K562 (cell line): ENCODE results near the gene OAT. TPM values are rescaled to one million over a fixed set of nuclear protein-coding genes. Genes with fewer than 3 reads are reported as not detected.

ENCODE experiments used
- FUS ChIP-seq: fragments of 200-400 bp; formaldehyde crosslinking; optimal IDR thresholded peaks from 2 replicates; pipeline ENCODE3; 2017; ENCODE audit warnings: low read depth, low read length
- RBM14 ChIP-seq: fragments of 200-400 bp; formaldehyde crosslinking; IDR thresholded peaks from 2 replicates; pipeline ENCODE4 v1.6.1; 2018; ENCODE audit warnings: low read depth, mild to moderate bottlenecking, low read length, moderate library complexity, borderline replicate concordance; ENCODE audit not compliant: insufficient read depth
- polyA plus RNA-seq, 8 experiments: library from polyadenylated mRNA; depleted of rRNA in 4 of 8; stranded (reverse) in 5 of 8; unstranded in 3 of 8; fragments of >200 nt; fragmentation: Nextera tagmentation in 2 of 8; fragmentation: Illumina TruSeq in 1 of 8; extraction: Ambion mirVana in 2 of 8; extraction: Trizol in 1 of 8; gene quantifications; 2 replicates each; pipeline versions ENCODE4 v1.2.1 to v1.2.3, GENCODE V29; 2011 to 2014; ENCODE audit warnings: inconsistent platforms in 1 of 8, missing spikeins in 1 of 8
- total RNA-seq, 7 experiments: library from RNA; depleted of rRNA in 6 of 7; stranded (reverse); fragments of >200 nt in 6 of 7; fragmentation: Illumina TruSeq in 2 of 7; extraction: Trizol in 2 of 7; gene quantifications; 2 replicates each; pipeline versions ENCODE4 v1.2.1 to v1.2.3, GENCODE V29; 2011 to 2021; ENCODE audit warnings: low replicate concordance in 1 of 7
- TF ChIP-seq, protein P1 (sequence below): fragments of 450-650 bp; IDR thresholded peaks from 2 replicates; pipeline ENCODE4 v1.6.1; 2016; ENCODE audit warnings: mild to moderate bottlenecking, moderate library complexity
- TF ChIP-seq, protein P2 (sequence below), 2 experiments: fragments of 450-650 bp in 1 of 2; sonication (generic) in 1 of 2; formaldehyde crosslinking in 1 of 2; IDR thresholded peaks; 2 replicates each; pipeline versions ENCODE4 v1.7.1 to v1.9.0; 2016 to 2022; ENCODE audit warnings: inconsistent platforms in 1 of 2, mild to moderate bottlenecking in 1 of 2, missing genetic modification reagents in 1 of 2

The OAT gene
- total and polyA plus RNA-seq, 9 of the 15 experiments (the other 6 are each of a cell fraction or from before 2014, with no cell fraction given) = 100 to 312 (median 163) TPM

DNA sequence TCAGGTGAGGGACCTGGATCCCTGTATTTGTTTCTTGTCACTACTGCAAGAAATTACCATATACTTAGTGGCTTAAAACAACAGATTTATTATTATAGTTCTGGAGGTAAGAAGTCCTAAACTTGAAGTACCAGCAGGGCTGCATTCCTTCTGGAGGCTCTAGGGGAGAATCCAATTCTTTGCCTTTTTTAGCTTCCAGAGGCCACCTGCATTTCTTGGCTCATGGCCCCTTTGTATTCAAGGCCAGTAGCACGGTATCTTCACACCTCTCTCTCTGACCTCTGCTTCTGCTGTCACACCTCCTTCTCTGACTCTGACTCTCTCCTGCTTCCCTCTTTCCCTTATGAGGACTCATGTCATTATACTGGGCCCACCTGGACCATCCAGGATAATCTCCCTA, 40.7 kb upstream of the OAT start (continued):
- TF ChIP-seq, protein P1, sequence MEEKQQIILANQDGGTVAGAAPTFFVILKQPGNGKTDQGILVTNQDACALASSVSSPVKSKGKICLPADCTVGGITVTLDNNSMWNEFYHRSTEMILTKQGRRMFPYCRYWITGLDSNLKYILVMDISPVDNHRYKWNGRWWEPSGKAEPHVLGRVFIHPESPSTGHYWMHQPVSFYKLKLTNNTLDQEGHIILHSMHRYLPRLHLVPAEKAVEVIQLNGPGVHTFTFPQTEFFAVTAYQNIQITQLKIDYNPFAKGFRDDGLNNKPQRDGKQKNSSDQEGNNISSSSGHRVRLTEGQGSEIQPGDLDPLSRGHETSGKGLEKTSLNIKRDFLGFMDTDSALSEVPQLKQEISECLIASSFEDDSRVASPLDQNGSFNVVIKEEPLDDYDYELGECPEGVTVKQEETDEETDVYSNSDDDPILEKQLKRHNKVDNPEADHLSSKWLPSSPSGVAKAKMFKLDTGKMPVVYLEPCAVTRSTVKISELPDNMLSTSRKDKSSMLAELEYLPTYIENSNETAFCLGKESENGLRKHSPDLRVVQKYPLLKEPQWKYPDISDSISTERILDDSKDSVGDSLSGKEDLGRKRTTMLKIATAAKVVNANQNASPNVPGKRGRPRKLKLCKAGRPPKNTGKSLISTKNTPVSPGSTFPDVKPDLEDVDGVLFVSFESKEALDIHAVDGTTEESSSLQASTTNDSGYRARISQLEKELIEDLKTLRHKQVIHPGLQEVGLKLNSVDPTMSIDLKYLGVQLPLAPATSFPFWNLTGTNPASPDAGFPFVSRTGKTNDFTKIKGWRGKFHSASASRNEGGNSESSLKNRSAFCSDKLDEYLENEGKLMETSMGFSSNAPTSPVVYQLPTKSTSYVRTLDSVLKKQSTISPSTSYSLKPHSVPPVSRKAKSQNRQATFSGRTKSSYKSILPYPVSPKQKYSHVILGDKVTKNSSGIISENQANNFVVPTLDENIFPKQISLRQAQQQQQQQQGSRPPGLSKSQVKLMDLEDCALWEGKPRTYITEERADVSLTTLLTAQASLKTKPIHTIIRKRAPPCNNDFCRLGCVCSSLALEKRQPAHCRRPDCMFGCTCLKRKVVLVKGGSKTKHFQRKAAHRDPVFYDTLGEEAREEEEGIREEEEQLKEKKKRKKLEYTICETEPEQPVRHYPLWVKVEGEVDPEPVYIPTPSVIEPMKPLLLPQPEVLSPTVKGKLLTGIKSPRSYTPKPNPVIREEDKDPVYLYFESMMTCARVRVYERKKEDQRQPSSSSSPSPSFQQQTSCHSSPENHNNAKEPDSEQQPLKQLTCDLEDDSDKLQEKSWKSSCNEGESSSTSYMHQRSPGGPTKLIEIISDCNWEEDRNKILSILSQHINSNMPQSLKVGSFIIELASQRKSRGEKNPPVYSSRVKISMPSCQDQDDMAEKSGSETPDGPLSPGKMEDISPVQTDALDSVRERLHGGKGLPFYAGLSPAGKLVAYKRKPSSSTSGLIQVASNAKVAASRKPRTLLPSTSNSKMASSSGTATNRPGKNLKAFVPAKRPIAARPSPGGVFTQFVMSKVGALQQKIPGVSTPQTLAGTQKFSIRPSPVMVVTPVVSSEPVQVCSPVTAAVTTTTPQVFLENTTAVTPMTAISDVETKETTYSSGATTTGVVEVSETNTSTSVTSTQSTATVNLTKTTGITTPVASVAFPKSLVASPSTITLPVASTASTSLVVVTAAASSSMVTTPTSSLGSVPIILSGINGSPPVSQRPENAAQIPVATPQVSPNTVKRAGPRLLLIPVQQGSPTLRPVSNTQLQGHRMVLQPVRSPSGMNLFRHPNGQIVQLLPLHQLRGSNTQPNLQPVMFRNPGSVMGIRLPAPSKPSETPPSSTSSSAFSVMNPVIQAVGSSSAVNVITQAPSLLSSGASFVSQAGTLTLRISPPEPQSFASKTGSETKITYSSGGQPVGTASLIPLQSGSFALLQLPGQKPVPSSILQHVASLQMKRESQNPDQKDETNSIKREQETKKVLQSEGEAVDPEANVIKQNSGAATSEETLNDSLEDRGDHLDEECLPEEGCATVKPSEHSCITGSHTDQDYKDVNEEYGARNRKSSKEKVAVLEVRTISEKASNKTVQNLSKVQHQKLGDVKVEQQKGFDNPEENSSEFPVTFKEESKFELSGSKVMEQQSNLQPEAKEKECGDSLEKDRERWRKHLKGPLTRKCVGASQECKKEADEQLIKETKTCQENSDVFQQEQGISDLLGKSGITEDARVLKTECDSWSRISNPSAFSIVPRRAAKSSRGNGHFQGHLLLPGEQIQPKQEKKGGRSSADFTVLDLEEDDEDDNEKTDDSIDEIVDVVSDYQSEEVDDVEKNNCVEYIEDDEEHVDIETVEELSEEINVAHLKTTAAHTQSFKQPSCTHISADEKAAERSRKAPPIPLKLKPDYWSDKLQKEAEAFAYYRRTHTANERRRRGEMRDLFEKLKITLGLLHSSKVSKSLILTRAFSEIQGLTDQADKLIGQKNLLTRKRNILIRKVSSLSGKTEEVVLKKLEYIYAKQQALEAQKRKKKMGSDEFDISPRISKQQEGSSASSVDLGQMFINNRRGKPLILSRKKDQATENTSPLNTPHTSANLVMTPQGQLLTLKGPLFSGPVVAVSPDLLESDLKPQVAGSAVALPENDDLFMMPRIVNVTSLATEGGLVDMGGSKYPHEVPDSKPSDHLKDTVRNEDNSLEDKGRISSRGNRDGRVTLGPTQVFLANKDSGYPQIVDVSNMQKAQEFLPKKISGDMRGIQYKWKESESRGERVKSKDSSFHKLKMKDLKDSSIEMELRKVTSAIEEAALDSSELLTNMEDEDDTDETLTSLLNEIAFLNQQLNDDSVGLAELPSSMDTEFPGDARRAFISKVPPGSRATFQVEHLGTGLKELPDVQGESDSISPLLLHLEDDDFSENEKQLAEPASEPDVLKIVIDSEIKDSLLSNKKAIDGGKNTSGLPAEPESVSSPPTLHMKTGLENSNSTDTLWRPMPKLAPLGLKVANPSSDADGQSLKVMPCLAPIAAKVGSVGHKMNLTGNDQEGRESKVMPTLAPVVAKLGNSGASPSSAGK = no peak
- TF ChIP-seq RBM14 (no peak), FUS (no peak)
- TF ChIP-seq, protein P2, sequence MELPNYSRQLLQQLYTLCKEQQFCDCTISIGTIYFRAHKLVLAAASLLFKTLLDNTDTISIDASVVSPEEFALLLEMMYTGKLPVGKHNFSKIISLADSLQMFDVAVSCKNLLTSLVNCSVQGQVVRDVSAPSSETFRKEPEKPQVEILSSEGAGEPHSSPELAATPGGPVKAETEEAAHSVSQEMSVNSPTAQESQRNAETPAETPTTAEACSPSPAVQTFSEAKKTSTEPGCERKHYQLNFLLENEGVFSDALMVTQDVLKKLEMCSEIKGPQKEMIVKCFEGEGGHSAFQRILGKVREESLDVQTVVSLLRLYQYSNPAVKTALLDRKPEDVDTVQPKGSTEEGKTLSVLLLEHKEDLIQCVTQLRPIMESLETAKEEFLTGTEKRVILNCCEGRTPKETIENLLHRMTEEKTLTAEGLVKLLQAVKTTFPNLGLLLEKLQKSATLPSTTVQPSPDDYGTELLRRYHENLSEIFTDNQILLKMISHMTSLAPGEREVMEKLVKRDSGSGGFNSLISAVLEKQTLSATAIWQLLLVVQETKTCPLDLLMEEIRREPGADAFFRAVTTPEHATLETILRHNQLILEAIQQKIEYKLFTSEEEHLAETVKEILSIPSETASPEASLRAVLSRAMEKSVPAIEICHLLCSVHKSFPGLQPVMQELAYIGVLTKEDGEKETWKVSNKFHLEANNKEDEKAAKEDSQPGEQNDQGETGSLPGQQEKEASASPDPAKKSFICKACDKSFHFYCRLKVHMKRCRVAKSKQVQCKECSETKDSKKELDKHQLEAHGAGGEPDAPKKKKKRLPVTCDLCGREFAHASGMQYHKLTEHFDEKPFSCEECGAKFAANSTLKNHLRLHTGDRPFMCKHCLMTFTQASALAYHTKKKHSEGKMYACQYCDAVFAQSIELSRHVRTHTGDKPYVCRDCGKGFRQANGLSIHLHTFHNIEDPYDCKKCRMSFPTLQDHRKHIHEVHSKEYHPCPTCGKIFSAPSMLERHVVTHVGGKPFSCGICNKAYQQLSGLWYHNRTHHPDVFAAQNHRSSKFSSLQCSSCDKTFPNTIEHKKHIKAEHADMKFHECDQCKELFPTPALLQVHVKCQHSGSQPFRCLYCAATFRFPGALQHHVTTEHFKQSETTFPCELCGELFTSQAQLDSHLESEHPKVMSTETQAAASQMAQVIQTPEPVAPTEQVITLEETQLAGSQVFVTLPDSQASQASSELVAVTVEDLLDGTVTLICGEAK (IDR thresholded peaks at IDR 0.05) = no peak
- TF ChIP-seq, protein P2 (CRISPR knock-in tag; IDR thresholded peaks at IDR 0.05) = no peak
